CD4-positive, alpha-beta T cell treated with Interleukin-6 at 100 ng/mL for 8 hours (primary cell): ENCODE results near the gene PIGS.
"Not testable (repeated sequence)": the region's sequence is repeated elsewhere in the genome, so short reads cannot be mapped to it uniquely, and the experiment has no call there.

Experiments
- DNase-seq: peaks from one replicate; pipeline ENCODE4 v3.0.0-alpha.2; 2020; ENCODE audit warnings: mixed read lengths, low spot score

The PIGS gene

DNA sequence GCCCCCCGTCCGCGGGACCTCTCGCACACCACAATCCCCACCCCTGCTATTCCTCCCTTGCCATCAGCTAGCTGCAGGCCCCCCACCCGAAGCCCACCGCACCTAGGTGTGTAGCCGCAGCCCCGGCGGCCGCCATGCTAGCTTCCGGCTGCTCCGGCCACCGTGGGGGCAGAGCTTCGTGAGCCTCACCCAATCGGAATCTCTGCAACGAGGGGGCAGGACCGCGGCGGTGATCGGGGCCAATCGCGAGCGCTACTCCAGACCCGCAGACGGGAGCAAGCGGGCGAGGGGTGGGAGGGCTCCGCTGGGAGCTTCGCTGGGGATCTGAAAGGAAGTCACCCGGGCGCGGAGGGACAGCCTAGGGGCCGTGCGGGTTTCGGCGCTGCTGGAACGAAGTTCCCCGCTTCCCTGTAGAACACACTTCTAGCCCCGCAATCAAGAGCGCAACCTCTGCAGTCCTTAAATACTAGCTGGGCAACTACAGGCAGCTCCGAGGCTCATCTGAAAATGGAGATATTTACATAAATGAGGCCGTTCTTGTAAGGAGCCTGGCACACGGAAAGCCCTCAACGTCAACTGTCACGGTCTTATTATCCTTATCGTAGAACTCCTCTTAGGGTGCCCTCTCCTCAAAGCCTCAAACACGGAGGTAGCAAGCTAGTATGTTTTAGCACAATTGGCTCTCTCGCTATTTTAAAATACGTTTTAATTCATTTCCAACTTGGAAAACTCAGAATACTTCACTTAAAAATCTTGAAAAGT, at the start of gene PIGS:
Gene PIGS (minus strand): TSS at position 164 of the 762 bp plus-strand sequence. CDS start 28 bp downstream, at position 136.
- peak; percentile 90 for DNase-seq

DNA sequence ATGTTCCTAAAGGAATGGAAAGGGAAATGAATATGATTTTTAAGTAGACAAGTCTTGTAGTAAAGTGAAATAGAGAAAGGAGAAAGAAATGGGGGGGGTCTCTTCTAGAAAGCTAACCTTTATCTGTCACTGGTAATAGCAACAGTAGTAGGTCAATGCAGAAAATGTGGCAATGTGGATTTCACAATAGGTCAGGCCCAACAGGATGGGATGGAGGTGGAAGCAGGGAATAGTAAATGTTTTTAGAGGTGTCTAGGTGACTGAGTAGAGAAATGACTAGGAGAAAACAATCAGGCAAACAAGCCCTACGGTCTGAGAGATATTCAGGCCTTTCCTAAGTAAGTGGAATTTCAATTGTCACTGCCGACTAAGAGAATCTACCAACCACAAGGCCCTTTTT, 48.7 kb upstream of the PIGS start:
- DNase-seq: no peak

DNA sequence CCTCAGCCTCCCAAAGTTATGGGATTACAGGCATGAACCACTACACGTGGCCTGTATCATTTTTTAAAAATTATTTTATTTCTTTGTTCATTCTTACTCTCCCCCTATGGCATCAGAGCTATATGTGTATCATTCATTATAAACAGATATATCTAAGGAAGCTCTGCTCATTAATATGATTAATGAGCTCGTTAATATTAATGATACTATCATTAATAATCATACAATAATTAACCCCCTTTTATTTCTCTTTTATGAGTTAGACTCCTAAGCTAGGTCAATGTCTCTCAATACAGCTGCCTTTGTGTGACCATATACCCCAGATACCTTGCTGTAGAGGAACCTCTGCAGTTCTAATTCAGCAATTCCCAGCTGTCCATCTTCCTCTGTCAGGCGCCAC, 47.1 kb upstream of the PIGS start:
- no peak for DNase-seq

DNA sequence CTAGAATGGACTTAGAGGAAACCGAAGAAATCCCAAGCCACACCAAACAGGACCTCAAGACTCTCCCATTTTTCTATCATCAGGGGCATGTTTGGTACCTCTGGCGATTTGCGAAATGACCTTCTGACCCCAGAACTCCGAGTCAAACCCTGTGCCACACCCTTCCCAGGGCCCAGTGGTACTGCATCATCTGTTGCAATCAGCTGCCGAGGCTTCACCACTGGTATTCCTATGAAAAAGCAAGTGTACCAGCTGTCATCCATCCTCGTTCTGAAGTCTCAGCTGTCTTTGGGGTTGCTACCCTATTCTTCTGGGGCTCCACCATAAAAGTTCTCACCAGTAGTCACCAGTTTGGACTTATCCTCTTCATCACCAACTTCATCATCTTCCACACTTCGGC, 45.0 kb upstream of the PIGS start:
- no peak for DNase-seq

DNA sequence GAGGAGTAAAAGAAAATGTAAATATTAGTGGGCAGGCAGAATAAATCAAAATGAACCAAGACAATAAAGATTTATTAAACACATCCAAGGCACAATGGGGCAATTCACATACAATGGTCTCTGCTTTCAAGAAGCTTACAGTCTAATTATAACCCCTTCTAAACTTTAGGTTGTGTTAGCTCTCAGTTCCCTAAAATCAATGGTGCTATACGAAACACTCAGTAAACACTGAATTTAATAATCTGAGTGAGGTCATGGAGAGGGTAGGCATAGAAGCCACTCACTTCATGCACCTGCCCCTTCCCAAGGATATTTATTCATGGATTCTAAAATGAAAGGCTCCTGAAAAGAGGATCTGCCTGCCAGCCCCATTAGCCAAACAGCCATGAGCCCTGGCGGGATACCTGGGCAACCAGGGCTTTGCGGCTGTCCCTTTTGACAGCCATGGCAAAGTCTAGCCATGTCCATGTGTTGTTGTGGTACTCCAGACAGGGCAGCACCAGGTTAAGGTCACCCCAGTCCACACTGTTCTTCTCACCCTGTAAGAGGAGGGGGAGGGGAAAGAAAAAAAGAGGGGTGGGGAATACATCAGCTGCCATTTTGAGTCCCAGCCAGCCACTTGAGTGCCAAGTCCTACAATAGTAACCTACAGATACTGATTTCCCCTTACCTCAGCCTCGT, 44.1 kb upstream of the PIGS start:
- no peak for DNase-seq

DNA sequence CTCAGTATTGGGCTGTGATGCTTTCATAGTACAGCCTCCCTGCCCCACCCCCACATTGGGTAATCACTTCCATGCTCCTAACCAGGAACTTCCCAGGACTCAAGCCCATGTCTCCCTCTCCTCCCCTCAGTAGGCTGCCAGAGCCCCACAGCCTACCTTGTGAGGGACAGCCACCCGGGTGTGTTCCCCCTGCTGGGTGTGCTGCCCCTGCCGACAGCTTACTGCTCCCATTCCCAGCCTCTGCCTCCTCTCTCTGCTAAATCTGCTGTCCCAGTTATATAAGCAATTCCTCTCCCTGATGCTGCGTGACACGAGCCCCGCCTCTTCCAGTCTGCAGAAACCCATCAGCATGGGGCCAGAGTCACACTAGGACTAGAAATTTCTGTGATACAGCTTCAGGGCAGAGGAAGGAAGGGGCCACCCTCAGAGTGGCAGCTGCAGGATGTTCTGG, 42.6 kb upstream of the PIGS start, which contains the start of gene RSKR:
Gene RSKR (minus strand): TSS at position 255 of the 451 bp plus-strand sequence. CDS start 24 bp downstream, at position 231.
- no peak for DNase-seq

DNA sequence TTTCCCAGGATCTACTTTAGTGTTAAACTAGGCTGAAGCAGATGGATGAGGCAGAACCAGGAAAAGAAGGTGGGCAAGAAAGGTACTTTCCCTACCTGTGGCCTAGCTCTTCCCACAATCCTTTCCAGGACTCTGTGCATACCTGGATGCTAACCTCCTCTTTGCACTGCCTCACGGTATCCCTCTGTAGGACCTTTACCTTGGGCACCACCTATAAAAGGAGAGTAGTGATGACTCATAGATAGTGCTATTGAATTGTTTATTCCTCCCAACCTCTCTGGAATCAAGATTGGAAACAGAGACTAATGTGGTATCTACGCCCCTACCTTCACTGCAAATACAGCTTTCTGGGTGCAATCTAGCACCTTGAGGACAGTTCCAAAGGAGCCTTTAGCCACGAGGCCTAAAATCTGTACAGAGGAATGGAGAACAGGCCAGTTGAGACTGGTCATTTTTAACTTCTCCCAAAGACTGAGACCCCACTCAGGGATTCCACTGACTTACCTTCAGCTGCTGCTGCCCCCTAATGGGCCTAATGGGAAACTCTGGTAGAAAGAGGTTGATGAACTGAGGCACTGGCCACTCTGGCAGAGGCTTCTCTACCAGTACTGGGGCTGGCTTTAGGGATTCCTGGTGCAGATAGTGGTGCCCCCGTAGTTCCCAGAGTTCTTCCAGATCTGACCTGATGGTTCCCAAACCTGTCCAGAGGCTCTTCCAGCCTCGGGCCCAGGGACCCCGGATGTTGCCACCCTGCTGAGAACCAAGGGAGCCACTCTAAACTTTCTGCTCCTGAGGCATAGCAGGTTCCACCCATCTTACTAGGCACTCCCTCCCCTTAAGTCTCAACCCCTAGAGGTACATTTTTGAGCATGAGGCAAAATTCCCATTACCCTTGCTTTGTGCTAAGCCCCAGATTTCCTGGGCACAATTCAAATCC, 41.9 kb upstream of the PIGS start:
- DNase-seq: peak; percentile 32

DNA sequence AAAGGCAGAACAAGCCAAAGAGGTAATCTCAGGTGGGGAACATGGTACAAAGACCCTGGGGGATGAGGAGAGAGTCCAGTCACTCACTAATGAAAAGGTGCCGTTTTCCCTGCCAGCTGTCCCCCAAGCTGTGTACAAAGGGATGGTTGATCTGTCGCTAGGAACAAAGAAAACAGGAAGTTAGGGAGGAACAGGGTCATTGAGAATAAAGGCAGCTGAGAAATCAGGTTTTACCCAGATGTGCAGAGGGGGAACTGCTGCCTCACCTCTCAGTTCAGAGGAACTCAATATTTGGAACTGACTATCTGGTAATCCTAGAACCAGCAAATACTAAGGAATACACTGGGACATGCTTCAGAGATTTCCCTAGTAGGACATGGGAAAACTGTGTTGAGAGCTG, 41.2 kb upstream of the PIGS start:
- no peak for DNase-seq

DNA sequence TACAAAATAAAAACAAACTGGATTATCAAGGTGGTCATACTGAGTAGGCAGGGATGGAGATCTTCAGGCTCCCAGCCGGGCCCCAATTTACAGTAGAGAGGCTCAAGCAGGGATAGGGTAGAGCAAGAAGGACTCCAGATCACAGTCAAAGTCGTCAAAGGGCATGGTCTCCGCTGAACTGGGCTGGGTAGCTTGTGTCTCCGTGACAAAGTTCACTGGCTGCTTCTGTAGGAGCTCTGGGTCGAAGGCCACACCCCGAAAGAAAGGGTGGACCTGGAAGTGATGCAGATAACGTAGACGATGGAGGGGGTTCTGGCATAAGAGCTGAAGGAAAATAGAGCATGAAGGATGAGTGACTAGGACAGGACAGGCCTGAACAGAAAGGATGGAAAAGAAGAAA, 39.1 kb upstream of the PIGS start:
- DNase-seq: no peak

DNA sequence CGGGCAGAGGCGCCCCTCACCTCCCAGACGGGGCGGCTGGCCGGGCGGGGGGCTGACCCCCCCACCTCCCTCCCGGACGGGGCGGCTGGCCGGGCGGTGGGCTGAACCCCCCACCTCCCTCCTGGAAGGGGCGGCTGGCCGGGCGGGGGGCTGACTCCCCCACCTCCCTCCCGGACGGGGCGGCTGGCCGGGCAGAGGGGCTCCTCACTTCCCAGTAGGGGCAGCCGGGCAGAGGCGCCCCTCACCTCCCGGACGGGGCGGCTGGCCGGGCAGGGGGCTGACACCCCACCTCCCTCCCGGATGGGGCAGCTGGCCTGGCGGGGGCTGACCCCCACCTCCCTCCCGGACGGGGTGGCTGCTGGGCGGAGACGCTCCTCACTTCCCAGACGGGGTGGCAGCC, 32.7 kb upstream of the PIGS start:
- DNase-seq: not testable (repeated sequence)

DNA sequence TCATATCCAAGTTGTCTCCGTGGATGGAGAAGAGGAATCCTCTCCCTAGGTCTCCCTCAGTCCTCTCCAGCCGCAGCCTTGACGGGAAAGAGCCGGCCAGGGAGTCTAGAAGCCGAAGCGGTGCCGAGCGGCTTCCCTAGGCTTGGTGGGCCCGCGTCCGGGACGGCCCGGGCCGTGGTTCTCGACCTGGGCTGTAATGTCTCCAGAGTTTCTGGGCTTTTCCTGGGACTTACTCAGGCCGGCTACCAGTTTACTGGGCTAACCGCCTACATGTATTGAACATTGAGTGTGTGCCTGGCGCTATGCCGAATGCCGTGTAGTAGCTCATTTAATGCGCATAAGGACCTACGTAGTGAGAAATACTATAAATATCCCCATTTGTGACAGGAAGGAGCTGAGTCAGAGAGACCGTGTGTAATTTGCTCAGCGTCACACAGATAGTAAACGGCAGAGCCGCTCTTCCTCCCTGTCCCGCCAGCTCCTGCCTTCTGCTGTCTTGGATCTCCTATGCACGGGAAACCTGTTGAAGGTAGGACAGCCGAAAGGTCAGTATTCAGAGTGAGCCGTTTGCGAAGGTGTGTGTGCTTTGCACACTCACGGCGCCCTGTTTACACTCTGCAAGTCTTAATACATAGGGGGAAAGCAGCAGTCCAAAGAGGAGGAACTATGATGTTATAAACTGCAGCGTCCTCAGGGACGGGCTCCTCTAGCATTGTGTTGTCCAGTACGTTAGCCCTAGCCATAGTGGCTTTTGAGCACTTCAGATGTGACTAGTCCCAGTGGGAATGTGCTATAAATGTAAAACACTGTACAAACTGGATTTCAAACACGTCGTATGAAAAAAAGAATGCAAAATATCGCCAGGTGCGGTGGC, 28.2 kb upstream of the PIGS start:
- peak; percentile 53 for DNase-seq

DNA sequence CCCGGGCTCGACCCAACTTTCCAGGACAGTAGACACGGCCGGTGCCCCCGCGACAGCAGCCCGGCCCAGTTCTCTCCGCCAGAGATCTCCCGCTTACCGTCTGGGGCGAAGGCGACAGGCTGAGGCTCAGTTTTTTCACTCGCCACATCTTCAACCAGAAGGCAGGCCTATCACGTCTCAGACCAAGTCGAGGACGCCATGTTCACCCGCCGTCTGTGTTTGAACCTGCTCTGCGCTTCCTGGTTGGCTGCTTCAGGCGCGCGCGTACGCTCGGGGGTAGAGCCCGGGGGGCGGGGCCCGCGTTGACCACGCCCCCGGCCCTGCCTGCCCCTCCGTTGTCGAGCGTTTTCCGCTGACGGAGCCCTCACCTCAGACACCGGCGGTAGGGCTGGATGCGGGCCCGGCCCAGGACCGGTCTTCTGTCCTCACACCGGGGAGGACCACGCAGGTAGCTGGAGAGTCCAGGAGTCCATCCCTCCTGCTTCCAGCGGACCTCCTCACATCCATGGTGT, 27.5 kb upstream of the PIGS start, which contains the start of gene SPAG5:
Gene SPAG5 (minus strand): TSS at position 227 of the 512 bp plus-strand sequence. CDS start 79 bp downstream, at position 148.
- peak; percentile 94 for DNase-seq

DNA sequence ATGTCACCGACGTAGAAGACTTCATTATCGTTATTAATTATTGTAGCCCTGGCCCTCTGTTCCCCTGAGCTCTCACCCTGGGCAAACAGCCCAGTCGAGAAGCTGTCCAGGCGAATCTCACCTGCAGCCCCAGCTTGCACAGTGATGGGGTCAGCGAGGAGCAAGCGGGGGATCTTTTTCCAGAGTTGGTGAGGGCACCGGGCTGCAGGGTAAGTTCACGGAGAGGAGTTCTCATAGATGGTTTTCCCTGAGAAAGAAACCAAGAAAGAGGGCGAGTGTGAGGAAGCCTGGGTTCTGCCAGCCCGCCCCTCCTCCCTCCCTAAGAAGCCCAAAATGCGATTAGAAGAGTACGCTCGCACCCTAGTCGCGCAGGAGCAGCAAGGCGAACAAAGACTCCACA, 27.1 kb upstream of the PIGS start:
- no peak for DNase-seq

DNA sequence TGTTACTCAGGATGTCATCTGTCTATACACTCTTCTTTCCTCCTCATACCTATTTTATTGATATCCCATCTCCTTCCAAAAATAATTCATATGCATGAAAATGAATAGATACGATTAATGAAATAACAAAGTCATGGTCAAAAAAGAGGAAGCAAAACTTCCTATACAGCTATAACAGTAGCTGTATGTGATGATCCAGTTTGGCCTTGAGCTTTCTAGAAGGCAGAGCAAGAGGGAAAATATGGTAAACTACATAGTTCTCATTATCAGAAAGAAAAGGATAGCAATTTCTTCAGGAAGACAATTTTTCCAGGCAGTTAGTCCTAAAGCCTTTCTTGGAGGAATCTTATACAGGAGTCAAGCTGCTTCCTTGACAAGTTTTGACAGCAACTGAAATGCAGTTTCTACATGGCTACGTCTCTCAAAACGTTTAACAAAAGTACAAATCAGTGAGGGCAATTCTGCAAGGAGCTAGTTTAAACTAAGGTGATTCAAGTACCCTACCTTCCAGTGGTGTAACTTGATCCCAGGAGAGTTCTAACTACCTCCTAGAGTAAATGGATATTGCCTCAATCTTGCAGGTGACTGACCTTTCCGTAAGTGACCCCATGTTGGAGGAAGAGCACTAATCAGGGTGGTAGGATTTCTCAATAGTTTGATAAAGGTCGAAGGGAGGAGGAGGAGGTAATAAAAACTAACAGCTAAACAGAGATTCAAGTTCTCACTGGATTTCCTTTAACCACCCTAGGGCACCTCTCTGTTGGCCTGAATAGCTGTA, 26.5 kb upstream of the PIGS start:
- no peak for DNase-seq

DNA sequence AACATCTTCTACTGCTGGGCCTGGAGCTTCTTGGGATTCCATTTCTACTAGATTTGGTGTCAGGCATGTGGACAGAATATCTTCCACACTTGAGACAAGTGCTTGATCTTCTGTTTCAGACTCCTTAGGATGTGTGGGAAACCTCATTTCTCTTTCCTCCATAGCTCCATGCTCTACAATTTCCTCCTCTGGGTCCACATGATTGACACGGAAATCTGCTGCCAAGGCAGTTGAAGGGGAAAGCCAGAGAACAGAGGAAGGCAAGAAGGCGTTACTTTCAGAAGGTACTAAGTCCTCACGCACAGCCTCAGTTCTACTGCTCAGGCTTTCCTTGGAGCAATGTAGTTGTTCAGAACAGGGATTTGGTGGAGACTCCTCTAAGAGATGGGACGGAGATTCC, 20.9 kb upstream of the PIGS start:
- no peak for DNase-seq

DNA sequence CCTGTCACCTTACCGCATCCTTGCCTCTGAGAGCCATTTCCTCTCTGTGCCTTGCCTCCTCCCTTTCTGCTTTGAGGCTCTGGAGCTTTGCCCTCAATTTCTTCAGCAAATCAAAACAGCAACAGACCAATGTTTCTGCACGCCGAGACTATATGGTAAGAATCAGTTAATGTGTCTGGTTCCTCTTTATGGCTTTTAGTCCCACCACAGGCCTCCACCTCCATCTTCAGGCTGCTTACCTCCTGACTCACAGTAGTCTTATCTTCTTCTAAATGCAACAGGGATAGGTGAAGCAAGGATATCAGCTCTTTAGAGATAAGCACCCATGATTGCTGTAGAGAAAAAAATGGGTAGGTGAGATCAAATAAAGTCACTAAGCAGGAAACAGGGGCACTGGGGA, 14.5 kb upstream of the PIGS start:
- no peak for DNase-seq

DNA sequence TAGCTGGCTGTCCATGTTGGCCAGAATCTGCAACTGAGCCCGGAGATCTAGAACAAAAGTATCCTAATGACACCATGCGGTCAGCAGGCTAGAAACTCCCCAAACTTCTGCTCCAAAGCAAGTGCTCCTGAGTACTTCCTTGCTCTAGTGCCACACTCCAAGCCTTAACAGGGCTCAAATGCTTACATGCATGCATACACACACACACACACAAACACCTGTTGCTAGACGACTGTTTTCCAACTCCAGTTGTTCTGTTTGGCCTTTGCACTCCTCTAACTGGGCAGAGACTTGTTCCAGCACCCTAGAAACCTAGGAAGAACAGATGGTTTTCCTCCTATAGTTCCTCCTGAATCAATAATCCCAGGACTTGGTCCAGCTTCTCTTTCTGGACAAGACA, 13.1 kb upstream of the PIGS start:
- no peak for DNase-seq

DNA sequence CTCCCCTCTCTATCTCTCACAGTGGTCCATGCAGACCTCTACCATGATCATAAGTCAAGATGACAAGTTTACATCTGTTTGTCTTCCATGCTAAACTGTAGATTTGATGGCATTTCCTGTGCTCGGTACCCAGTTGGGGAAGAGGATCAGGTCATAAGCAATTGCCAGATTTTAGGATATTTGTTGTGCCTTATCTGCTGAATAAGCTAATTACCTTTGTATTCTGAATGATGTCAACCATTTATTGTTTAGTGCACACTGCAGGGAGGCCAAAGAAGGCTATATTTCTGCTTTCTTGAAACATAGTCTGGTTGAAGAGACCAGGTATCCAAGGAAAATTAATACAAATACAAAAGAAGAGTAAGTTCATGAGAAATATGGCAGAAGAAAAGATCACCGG, 11.2 kb upstream of the PIGS start:
- no peak for DNase-seq

DNA sequence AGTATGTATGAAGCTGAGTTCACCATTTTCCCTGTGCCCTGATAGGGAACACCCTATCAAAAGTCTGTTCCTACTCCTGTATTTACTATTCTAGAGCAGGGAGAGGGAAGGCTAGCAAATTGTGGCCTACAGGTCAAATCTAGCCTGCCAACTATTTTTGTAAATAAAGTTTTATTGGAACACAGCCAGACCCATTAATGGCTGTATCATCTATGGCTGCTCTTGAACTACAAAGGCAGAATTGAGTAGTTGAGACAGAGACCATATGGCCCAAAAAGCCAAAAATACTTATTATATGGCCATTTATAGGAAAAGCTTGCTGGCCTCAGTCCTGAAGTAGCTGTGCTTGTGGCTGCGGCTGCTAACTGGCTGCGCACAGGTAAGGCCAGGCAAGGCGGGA, 9.6 kb upstream of the PIGS start:
- DNase-seq: no peak

DNA sequence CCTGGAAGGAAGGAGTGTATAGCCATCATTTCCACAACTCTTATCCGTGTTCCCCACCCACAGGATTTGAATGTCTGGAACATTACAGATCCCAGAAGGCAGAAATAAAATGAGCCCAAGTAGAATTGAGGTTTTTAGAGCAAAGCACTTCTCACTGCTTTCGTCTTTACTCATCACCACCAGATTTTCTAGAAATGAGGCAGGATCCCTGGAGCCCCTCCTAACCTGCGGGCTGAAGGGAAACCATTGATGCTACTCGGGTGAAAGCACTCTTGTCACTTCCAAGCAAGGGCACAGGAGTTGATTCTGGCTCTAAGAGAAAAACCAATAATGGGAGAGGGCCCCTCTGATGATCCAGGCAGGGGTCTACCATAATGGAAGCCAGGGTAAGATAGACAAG, 8.2 kb upstream of the PIGS start:
- no peak for DNase-seq
